GM12892 (cell line): Measurements from ENCODE around the gene MTX3.

Experiments
- POLR2A ChIP-seq: IDR thresholded peaks from 2 replicates; pipeline ENCODE4 v1.6.1; 2011; ENCODE audit warnings: low read depth, low read length, control low read depth
- POLR2AphosphoS5 ChIP-seq: IDR thresholded peaks from 2 replicates; pipeline ENCODE4 v1.6.1; 2011; ENCODE audit warnings: low read depth, low read length, control low read depth

GRCh38 chr5:79975422-79975821 lies 15.6 kb downstream of the MTX3 start:
- TF ChIP-seq POLR2A (no peak), POLR2AphosphoS5 (no peak)
